ENCODE measurements around the gene PKNOX2. TPM values are rescaled to one million over a fixed set of nuclear protein-coding genes. Genes with fewer than 3 reads are reported as not detected.
A peak's percentile ranks its signal among the peaks of the same experiment; 100 is the strongest.

PKNOX2 gene
- total and polyA plus RNA-seq, 3 experiments from 2014 or later: not detected

DNA sequence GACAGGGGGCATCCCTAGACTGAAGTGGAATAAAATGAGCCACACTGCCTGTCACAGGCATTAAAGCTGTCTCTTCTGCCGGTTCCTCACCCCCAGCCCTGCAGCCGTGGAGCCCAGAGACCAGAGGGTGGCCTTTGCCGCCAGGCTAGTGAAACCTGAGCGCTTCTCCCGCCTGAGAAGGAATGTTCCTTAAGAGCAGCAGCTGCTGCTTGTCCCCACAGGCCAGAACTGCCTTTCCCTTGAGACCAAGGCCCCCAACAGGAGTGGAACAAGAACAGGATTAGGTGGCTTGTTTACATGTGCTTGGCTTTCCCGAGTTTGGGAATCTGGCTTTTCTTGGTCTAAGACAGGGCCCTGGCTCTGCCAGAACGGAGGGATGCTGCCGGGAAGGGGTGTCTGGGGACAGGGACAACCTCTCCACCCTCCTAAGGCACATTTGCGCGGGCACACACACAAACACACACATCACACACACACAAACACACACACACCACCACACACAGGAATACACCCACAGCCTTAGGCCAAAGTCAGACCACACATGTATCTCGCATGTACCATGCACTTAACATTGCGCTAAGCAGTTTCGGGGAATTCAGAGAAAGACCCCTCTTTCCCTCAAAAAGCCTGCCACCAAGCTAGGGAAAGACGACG, 239.7 kb downstream of the PKNOX2 start:
- H3K4me3 ChIP-seq (ENCODE audit: low read length): no peak overlapping the region
- H3K9me3 Mint-ChIP-seq: no peaks in the 10 kb centered on the region
- peaks cover 9% of the 10 kb centered on the region for H3K27me3 ChIP-seq (ENCODE audit: insufficient read depth, low read length, poor library complexity, severe bottlenecking)
- no peak overlapping the region for H3K27ac Mint-ChIP-seq
- ChIA-PET POLR2A (no interaction called here), CTCF (interaction anchor here (0.7 to 1.2 kb wide), 5 partner anchors 8 to 280 kb away, joined by 3 to 5 read pairs (median 3); no protein-coding TSS in a partner anchor)
- no peak for DNase-seq
- peaks cover 8 to 11% (median 10%) of the 10 kb centered on the region in 3 donors for H3K4me1 Mint-ChIP-seq
- H3K9me3 ChIP-seq (ENCODE audit: low read length): no peaks in the 10 kb centered on the region
- no peak overlapping the region for H3K27ac ChIP-seq (ENCODE audit: low read depth, low read length)
- no peaks in the 10 kb centered on the region for H3K36me3 ChIP-seq (ENCODE audit: insufficient read depth, low read length)
- no peaks in the 10 kb centered on the region for H3K4me1 ChIP-seq (ENCODE audit: insufficient read depth, low read length)
- H3K36me3 Mint-ChIP-seq: no peaks in the 10 kb centered on the region
- H3K27me3 Mint-ChIP-seq: peaks cover 43 to 73% of the 10 kb centered on the region in 2 donors
- no peak overlapping the region for H3K4me3 Mint-ChIP-seq

DNA sequence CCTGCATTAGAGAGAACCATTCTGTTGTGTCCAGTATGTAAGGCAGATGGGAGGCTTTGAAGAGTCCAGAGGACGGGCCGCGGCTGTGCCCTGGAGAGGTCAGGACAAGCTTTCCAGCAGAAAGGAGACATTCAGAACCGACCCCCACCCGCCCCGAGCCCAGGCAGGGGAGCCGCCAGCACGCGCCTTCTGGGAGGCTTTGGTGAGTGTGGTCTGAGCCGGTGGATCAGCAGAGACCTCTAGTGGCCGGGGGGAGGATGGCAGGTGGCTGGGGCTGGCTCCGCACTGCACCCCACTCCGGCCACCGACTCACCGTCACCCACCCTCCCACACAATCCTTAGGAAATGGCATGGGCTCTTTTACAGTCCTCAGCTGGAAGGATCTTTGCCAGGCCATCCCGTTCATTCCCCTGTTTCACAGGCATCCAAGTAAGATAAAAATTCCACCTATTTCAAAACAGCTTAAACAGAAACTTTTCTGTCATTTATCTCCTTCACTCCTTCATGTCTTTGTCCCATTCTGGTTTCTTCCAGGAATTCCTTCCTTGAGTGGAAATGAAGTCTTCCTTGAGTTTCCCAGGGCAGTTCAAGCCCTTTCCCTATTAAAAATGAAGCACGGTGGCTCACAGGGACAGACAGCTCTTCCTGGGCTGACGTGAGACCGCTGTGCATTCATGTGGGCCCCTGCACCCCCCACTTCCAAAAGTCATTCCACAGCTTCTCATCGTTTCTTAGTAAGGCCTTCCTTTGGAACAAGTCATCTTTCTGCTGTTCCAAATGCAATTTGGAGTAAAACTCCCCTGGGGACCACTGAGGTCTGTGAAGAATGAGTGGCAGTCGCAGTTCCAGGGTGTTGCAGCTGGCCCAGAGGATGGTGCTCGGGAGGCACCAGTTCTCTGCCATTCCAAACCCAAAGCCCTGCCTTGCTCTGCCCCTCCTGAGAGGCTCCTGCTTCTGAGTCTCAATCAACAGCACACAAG, 240.6 kb downstream of the PKNOX2 start:
- Histone ChIP-seq H3K36me3 (ENCODE audit: insufficient read depth, low read length) (no peaks in the 10 kb centered on the region), H3K27me3 (ENCODE audit: insufficient read depth, low read length, poor library complexity, severe bottlenecking) (peaks cover 9% of the 10 kb centered on the region), H3K27ac (ENCODE audit: low read depth, low read length) (no peak overlapping the region), H3K4me1 (ENCODE audit: insufficient read depth, low read length) (no peaks in the 10 kb centered on the region), H3K9me3 (ENCODE audit: low read length) (no peaks in the 10 kb centered on the region), H3K4me3 (ENCODE audit: low read length) (no peak overlapping the region)
- peak overlapping the region in 3 of 7 donors; percentile 19 to 61 (median 58) for H3K4me3 Mint-ChIP-seq
- peak; percentile 37 to 68 (median 53) for DNase-seq
- no peaks in the 10 kb centered on the region for H3K9me3 Mint-ChIP-seq
- peaks cover 43 to 76% of the 10 kb centered on the region in 2 donors for H3K27me3 Mint-ChIP-seq
- H3K27ac Mint-ChIP-seq: peak overlapping the region in 1 of 8 donors; percentile 84
- peaks cover 0 to 2% (median 0%) of the 10 kb centered on the region in 3 donors for H3K36me3 Mint-ChIP-seq
- peaks cover 8 to 11% (median 10%) of the 10 kb centered on the region in 3 donors for H3K4me1 Mint-ChIP-seq
- ChIA-PET CTCF (interaction anchor here (0.7 to 1.2 kb wide), 6 partner anchors 9 to 281 kb away, joined by 3 to 5 read pairs (median 3); no protein-coding TSS in a partner anchor), POLR2A (no interaction called here)

DNA sequence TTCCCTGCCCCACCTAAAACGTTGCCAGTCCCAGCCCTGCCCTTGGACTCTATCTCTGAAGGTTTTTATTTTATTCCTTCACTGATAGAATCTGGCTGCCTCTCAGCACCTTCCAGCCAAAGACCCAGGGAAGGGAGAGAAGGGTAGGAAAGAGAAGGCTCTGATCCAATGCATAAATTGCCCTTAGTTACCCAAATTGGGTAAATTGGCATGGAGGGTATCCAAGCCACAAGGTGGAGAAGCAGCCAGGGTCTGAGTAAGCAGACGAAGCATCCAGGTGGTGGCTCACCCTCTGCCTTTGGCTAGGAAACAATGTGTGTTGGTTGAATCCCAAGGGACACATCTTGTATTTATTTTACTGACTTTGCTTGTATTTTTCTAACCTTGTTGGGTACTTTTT, 242.5 kb downstream of the PKNOX2 start:
- peaks cover 35 to 68% of the 10 kb centered on the region in 2 donors for H3K27me3 Mint-ChIP-seq
- ChIA-PET CTCF (no interaction called here), POLR2A (no interaction called here)
- H3K4me3 Mint-ChIP-seq: no peak overlapping the region
- H3K27me3 ChIP-seq (ENCODE audit: insufficient read depth, low read length, poor library complexity, severe bottlenecking): peaks cover 9% of the 10 kb centered on the region
- H3K4me1 Mint-ChIP-seq: peaks cover 8 to 11% (median 10%) of the 10 kb centered on the region in 3 donors
- H3K36me3 ChIP-seq (ENCODE audit: insufficient read depth, low read length): no peaks in the 10 kb centered on the region
- no peaks in the 10 kb centered on the region for H3K9me3 Mint-ChIP-seq
- H3K9me3 ChIP-seq (ENCODE audit: low read length): no peaks in the 10 kb centered on the region
- H3K4me1 ChIP-seq (ENCODE audit: insufficient read depth, low read length): no peaks in the 10 kb centered on the region
- H3K27ac Mint-ChIP-seq: no peak overlapping the region
- H3K36me3 Mint-ChIP-seq: peaks cover 0 to 2% (median 0%) of the 10 kb centered on the region in 3 donors
- H3K27ac ChIP-seq (ENCODE audit: low read depth, low read length): no peak overlapping the region
- no peak for DNase-seq
- H3K4me3 ChIP-seq (ENCODE audit: low read length): no peak overlapping the region

DNA sequence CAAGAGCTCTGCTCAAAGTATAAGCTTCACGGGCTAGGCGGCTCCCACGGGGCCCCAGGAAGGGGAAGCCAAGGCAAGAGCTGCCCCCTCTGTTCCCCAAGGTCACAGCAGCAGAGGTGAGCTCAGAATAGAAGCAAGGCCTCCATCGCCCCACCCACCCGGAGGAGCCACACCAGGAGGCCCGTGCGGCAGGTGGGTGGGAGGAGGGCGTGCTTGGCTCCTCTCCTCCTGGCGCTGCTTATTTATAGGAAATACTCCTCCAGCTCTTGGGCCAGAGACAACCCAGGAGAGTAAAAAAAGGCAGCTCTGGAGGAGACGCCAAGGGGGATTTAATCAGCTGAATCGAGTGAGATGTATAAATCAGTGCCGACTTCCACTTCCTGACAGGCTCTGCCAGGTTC, 243.8 kb downstream of the PKNOX2 start:
- H3K9me3 ChIP-seq (ENCODE audit: low read length): no peaks in the 10 kb centered on the region
- no peak overlapping the region for H3K4me3 ChIP-seq (ENCODE audit: low read length)
- Mint-ChIP-seq H3K4me3 (no peak overlapping the region), H3K27ac (no peak overlapping the region), H3K4me1 (peaks cover 8 to 11% (median 10%) of the 10 kb centered on the region in 3 donors), H3K27me3 (peaks cover 27 to 69% of the 10 kb centered on the region in 2 donors), H3K36me3 (peaks cover 0 to 2% (median 0%) of the 10 kb centered on the region in 3 donors), H3K9me3 (no peaks in the 10 kb centered on the region)
- H3K4me1 ChIP-seq (ENCODE audit: insufficient read depth, low read length): no peaks in the 10 kb centered on the region
- H3K27me3 ChIP-seq (ENCODE audit: insufficient read depth, low read length, poor library complexity, severe bottlenecking): peaks cover 9% of the 10 kb centered on the region
- POLR2A ChIA-PET: no interaction called here
- CTCF ChIA-PET: no interaction called here
- DNase-seq: no peak
- no peak overlapping the region for H3K27ac ChIP-seq (ENCODE audit: low read depth, low read length)
- no peaks in the 10 kb centered on the region for H3K36me3 ChIP-seq (ENCODE audit: insufficient read depth, low read length)

DNA sequence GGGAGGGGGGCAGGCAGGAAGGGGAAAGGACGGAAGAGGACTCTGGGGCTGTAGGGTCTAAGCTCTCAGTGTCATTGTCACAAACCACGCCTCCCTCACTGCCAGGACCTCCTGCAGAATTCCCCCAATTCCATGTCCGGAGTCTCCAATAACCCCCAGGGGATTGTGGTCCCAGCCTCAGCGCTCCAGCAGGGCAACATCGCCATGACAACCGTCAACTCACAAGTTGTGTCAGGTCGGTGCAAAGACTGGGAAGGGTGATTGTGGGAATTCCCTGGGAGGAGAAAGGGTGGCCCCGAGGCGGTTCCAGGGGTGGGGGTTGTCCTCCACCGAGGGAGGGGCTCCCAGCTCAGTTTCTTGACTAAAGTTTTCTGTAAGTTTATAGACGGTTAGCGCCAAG, 245.5 kb downstream of the PKNOX2 start:
- no peak overlapping the region for H3K27ac Mint-ChIP-seq
- CTCF ChIA-PET: no interaction called here
- POLR2A ChIA-PET: no interaction called here
- no peaks in the 10 kb centered on the region for H3K9me3 Mint-ChIP-seq
- no peaks in the 10 kb centered on the region for H3K4me1 ChIP-seq (ENCODE audit: insufficient read depth, low read length)
- DNase-seq: no peak
- H3K9me3 ChIP-seq (ENCODE audit: low read length): no peaks in the 10 kb centered on the region
- H3K27ac ChIP-seq (ENCODE audit: low read depth, low read length): no peak overlapping the region
- H3K4me3 ChIP-seq (ENCODE audit: low read length): no peak overlapping the region
- H3K4me3 Mint-ChIP-seq: no peak overlapping the region
- H3K36me3 Mint-ChIP-seq: peaks cover 0 to 2% (median 0%) of the 10 kb centered on the region in 3 donors
- no peaks in the 10 kb centered on the region for H3K36me3 ChIP-seq (ENCODE audit: insufficient read depth, low read length)
- peaks cover 15 to 54% of the 10 kb centered on the region in 2 donors for H3K27me3 Mint-ChIP-seq
- H3K27me3 ChIP-seq (ENCODE audit: insufficient read depth, low read length, poor library complexity, severe bottlenecking): peaks cover 8% of the 10 kb centered on the region
- H3K4me1 Mint-ChIP-seq: peaks cover 2 to 3% (median 2%) of the 10 kb centered on the region in 3 donors

DNA sequence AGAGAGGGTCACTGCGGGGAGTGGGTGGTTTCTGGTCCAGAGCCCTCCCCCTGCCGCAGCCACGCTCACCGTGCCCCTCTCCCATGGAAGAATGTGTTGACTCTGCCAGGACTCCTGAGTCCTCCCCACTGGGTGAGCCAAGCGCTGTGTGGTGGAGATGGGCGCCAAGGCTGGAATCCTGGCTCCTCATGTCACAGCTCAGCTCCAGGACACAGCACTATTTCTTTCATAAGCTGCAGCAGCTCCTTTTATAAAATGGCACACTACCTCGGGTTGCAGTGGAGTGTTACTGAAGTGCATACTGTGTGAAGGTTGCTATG, 247.6 kb downstream of the PKNOX2 start:
- H3K27me3 Mint-ChIP-seq: peaks cover 9 to 41% of the 10 kb centered on the region in 2 donors
- H3K4me1 Mint-ChIP-seq: no peaks in the 10 kb centered on the region
- Histone ChIP-seq H3K4me3 (ENCODE audit: low read length) (no peak overlapping the region), H3K4me1 (ENCODE audit: insufficient read depth, low read length) (no peaks in the 10 kb centered on the region), H3K9me3 (ENCODE audit: low read length) (no peaks in the 10 kb centered on the region), H3K27me3 (ENCODE audit: insufficient read depth, low read length, poor library complexity, severe bottlenecking) (no peaks in the 10 kb centered on the region), H3K27ac (ENCODE audit: low read depth, low read length) (no peak overlapping the region), H3K36me3 (ENCODE audit: insufficient read depth, low read length) (no peaks in the 10 kb centered on the region)
- H3K4me3 Mint-ChIP-seq: no peak overlapping the region
- ChIA-PET CTCF (interaction anchor here (1.2 kb wide), 1 partner anchor 11 kb away, joined by 4 read pairs; no protein-coding TSS in a partner anchor), POLR2A (no interaction called here)
- no peak overlapping the region for H3K27ac Mint-ChIP-seq
- H3K36me3 Mint-ChIP-seq: peaks cover 0 to 2% (median 0%) of the 10 kb centered on the region in 3 donors
- no peak for DNase-seq
- H3K9me3 Mint-ChIP-seq: no peaks in the 10 kb centered on the region

DNA sequence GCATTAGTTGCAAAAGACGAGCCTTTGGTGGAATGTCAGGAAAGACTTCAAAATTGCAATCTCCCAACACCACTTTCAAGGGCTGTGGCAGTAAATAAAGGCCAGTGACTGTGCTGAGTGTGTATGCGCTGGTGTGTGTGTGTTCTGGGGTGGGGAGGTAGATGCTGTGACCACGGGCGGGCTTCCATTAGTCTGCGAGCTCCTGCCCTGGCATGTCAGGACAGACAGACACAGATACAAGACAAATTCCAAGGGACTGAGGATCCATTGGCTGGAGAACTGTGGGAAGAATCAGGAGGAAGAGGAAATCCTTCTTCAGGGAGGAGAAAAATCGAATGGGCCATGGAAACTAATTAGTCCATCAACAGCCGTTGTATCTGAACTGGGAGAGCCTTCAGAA, 248.0 kb downstream of the PKNOX2 start:
- Mint-ChIP-seq H3K27ac (no peak overlapping the region), H3K4me3 (no peak overlapping the region), H3K27me3 (peaks cover 9 to 38% of the 10 kb centered on the region in 2 donors), H3K9me3 (no peaks in the 10 kb centered on the region), H3K4me1 (no peaks in the 10 kb centered on the region), H3K36me3 (peaks cover 0 to 2% (median 0%) of the 10 kb centered on the region in 3 donors)
- Histone ChIP-seq H3K4me3 (ENCODE audit: low read length) (no peak overlapping the region), H3K27ac (ENCODE audit: low read depth, low read length) (no peak overlapping the region), H3K4me1 (ENCODE audit: insufficient read depth, low read length) (no peaks in the 10 kb centered on the region), H3K9me3 (ENCODE audit: low read length) (no peaks in the 10 kb centered on the region), H3K27me3 (ENCODE audit: insufficient read depth, low read length, poor library complexity, severe bottlenecking) (no peaks in the 10 kb centered on the region), H3K36me3 (ENCODE audit: insufficient read depth, low read length) (no peaks in the 10 kb centered on the region)
- CTCF ChIA-PET: interaction anchor here (0.6 to 1.2 kb wide), 2 partner anchors 8 to 11 kb away, joined by 3 to 4 read pairs; no protein-coding TSS in a partner anchor
- no peak for DNase-seq
- POLR2A ChIA-PET: no interaction called here

DNA sequence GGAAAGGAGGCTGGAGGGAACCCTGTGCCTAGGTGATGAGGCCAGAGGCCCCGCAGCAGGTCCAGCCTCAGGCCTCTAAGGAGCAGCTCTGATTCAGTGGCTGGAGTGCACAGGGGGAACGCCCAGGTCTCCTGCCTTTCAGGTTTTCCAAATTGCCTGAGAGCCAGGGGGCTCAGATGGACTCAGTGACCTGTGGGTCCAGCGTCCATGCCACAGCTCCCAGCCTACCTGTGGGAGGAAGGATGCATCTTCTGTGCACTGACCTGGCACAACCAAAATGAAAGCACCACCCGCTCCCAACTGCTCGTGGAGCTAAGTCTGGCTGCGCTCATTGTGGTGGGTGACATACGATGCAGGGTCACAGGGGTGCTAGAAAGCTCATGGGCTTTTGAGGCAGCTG, 248.7 kb downstream of the PKNOX2 start:
- no peak overlapping the region for H3K27ac ChIP-seq (ENCODE audit: low read depth, low read length)
- H3K9me3 Mint-ChIP-seq: no peaks in the 10 kb centered on the region
- DNase-seq: no peak
- H3K9me3 ChIP-seq (ENCODE audit: low read length): no peaks in the 10 kb centered on the region
- peaks cover 0 to 2% (median 0%) of the 10 kb centered on the region in 3 donors for H3K36me3 Mint-ChIP-seq
- no peaks in the 10 kb centered on the region for H3K27me3 ChIP-seq (ENCODE audit: insufficient read depth, low read length, poor library complexity, severe bottlenecking)
- POLR2A ChIA-PET: no interaction called here
- no peak overlapping the region for H3K4me3 ChIP-seq (ENCODE audit: low read length)
- CTCF ChIA-PET: interaction anchor here (1.2 kb wide), 1 partner anchor 10 kb away, joined by 4 read pairs; no protein-coding TSS in a partner anchor
- H3K4me1 Mint-ChIP-seq: no peaks in the 10 kb centered on the region
- no peaks in the 10 kb centered on the region for H3K36me3 ChIP-seq (ENCODE audit: insufficient read depth, low read length)
- H3K4me3 Mint-ChIP-seq: no peak overlapping the region
- H3K27ac Mint-ChIP-seq: no peak overlapping the region
- H3K4me1 ChIP-seq (ENCODE audit: insufficient read depth, low read length): no peaks in the 10 kb centered on the region
- H3K27me3 Mint-ChIP-seq: peaks cover 10 to 37% of the 10 kb centered on the region in 2 donors
